IMR-90 (cell line): Measurements from ENCODE around the gene WNK1. TPM values are rescaled to one million over a fixed set of nuclear protein-coding genes. Genes with fewer than 3 reads are reported as not detected.

ENCODE experiments used
- ATAC-seq: fragments of 200-7000 bp; cut with Tn5 transposase; 2 replicates; pipeline ENCODE4 v1.9.1; 2020; ENCODE audit warnings: low read depth, mild to moderate bottlenecking, moderate library complexity
- Bru-seq: library from RNA; stranded (reverse); fragments of 400-500 nt; gene quantifications from one replicate; lab custom pipeline; 2021; lab: Mats Ljungman, UMichigan
- BruChase-seq, 2 experiments: library from RNA; stranded (reverse); fragments of 400-500 nt; gene quantifications; one replicate each; lab custom pipeline; 2021; lab: Mats Ljungman, UMichigan
- BruUV-seq: library from RNA; stranded (reverse); fragments of 400-500 nt; replicated peaks from 2 replicates; lab custom pipeline; 2021; lab: Mats Ljungman, UMichigan
- CTCF ChIA-PET: fragments of 300-600 bp; formaldehyde crosslinking; extraction: SDS; loops from one replicate; lab custom pipeline; 2021; ENCODE audit warnings: antibody characterized with exemption; lab: Yijun Ruan, JAX
- POLR2A ChIA-PET: fragments of 300-600 bp; sonication (Branson Sonifier 250); formaldehyde crosslinking; loops from one replicate; lab custom pipeline; 2022; ENCODE audit warnings: antibody characterized with exemption; ENCODE audit not compliant: unreplicated experiment; lab: Charles Lee
- DNase-seq: peaks from one replicate; pipeline ENCODE4 v3.0.0; 2013
- H2AFZ ChIP-seq: replicated peaks from 2 replicates; pipeline ENCODE3; 2013; ENCODE audit warnings: low read length, mild to moderate bottlenecking; ENCODE audit not compliant: poor library complexity
- H2AK5ac ChIP-seq: 2 replicates; pipeline ENCODE4 v1.6.1; 2013; ENCODE audit warnings: low read depth, low read length, inconsistent platforms
- H2AK9ac ChIP-seq: replicated peaks from 2 replicates; pipeline ENCODE3; 2013; ENCODE audit warnings: mild to moderate bottlenecking, low read depth, low read length, moderate library complexity; ENCODE audit not compliant: poor library complexity
- H2BK120ac ChIP-seq: 2 replicates; pipeline ENCODE4 v1.6.1; 2013; ENCODE audit warnings: low read depth, low read length, inconsistent platforms
- H2BK15ac ChIP-seq: 3 replicates; pipeline ENCODE4 v1.6.1; 2013; ENCODE audit warnings: low read depth, low read length, inconsistent platforms
- H2BK20ac ChIP-seq: 2 replicates; pipeline ENCODE4 v1.6.1; 2013; ENCODE audit warnings: low read depth, mild to moderate bottlenecking, inconsistent platforms, low read length, moderate library complexity
- H2BK5ac ChIP-seq: 2 replicates; pipeline ENCODE4 v1.6.1; 2013; ENCODE audit warnings: mild to moderate bottlenecking, low read depth, low read length, inconsistent platforms; ENCODE audit not compliant: poor library complexity, severe bottlenecking
- H3K14ac ChIP-seq: replicated peaks from 2 replicates; pipeline ENCODE4 v1.6.1; 2013; ENCODE audit warnings: low read depth, low read length, inconsistent platforms
- H3K18ac ChIP-seq: 2 replicates; pipeline ENCODE4 v1.6.1; 2013; ENCODE audit warnings: low read depth, low read length, control low read depth
- H3K23ac ChIP-seq: 2 replicates; pipeline ENCODE4 v1.6.1; 2013; ENCODE audit warnings: low read depth, low read length, inconsistent platforms
- H3K27ac ChIP-seq: 2 replicates; pipeline ENCODE4 v1.5.1; 2013; ENCODE audit warnings: mild to moderate bottlenecking, control low read depth, low read length; ENCODE audit not compliant: insufficient read depth
- H3K27me3 ChIP-seq: 2 replicates; pipeline ENCODE4 v1.6.1; 2013; ENCODE audit warnings: low read length; ENCODE audit not compliant: control insufficient read depth, insufficient read depth
- H3K36me3 ChIP-seq: 2 replicates; pipeline ENCODE4 v1.6.1; 2013; ENCODE audit warnings: low read length, mixed read lengths; ENCODE audit not compliant: control insufficient read depth, insufficient read depth
- H3K4ac ChIP-seq: 2 replicates; pipeline ENCODE4 v1.6.1; 2013; ENCODE audit warnings: low read depth, low read length, inconsistent platforms
- H3K4me1 ChIP-seq: 2 replicates; pipeline ENCODE4 v1.6.1; 2013; ENCODE audit warnings: low read length, mixed read lengths; ENCODE audit not compliant: control insufficient read depth, insufficient read depth
- H3K4me2 ChIP-seq: 2 replicates; pipeline ENCODE4 v1.6.1; 2013; ENCODE audit warnings: low read depth, mild to moderate bottlenecking, control low read depth, low read length, moderate library complexity
- H3K4me3 ChIP-seq: 2 replicates; pipeline ENCODE4 v1.5.1; 2013; ENCODE audit warnings: low read depth, mild to moderate bottlenecking, control low read depth, low read length, moderate library complexity; ENCODE audit not compliant: insufficient read depth
- H3K56ac ChIP-seq: 2 replicates; pipeline ENCODE4 v1.6.1; 2013; ENCODE audit warnings: low read length, inconsistent platforms; ENCODE audit not compliant: insufficient read depth; ENCODE audit errors: extremely low read depth
- H3K79me1 ChIP-seq, 2 experiments: 2 replicates each; pipeline ENCODE4 v1.6.1; 2013; ENCODE audit warnings: low read length in 2 of 2, inconsistent platforms in 1 of 2, low read depth in 1 of 2
- H3K9ac ChIP-seq: 2 replicates; pipeline ENCODE4 v1.6.1; 2013; ENCODE audit warnings: low read depth, low read length, control low read depth
- H3K9me1 ChIP-seq: 2 replicates; pipeline ENCODE4 v1.6.1; 2013; ENCODE audit warnings: low read length, inconsistent platforms; ENCODE audit not compliant: insufficient read depth
- H3K9me3 ChIP-seq: 2 replicates; pipeline ENCODE4 v1.6.1; 2013; ENCODE audit warnings: low read length; ENCODE audit not compliant: control insufficient read depth, insufficient read depth
- H4K20me1 ChIP-seq: 2 replicates; pipeline ENCODE4 v1.6.1; 2013; ENCODE audit warnings: low read length, inconsistent platforms; ENCODE audit not compliant: insufficient read depth
- H4K5ac ChIP-seq: 2 replicates; pipeline ENCODE4 v1.6.1; 2013; ENCODE audit warnings: mild to moderate bottlenecking, low read depth, low read length, control low read depth
- H4K8ac ChIP-seq, 2 experiments: 2 replicates each; pipeline ENCODE4 v1.6.1; 2013; ENCODE audit warnings: low read depth in 2 of 2, low read length in 2 of 2, control low read depth in 1 of 2, inconsistent platforms in 1 of 2
- H4K91ac ChIP-seq: 2 replicates; pipeline ENCODE4 v1.6.1; 2013; ENCODE audit warnings: low read depth, low read length, inconsistent platforms; ENCODE audit not compliant: insufficient read depth
- BHLHE40 ChIP-seq: fragments of 150-350 bp; IDR thresholded peaks from 2 replicates; pipeline ENCODE4 v1.6.1; 2016; ENCODE audit warnings: mild to moderate bottlenecking, low read depth, low read length
- CEBPB ChIP-seq: IDR thresholded peaks from 2 replicates; pipeline ENCODE4 v1.6.1; 2012; ENCODE audit warnings: low read depth, low read length, improper control_type of control experiment
- CTCF ChIP-seq: conservative IDR thresholded peaks from 2 replicates; pipeline ENCODE4 v1.5.1; 2012; ENCODE audit warnings: mild to moderate bottlenecking, low read depth, low read length, improper control_type of control experiment
- ELK1 ChIP-seq: fragments of 150-350 bp; IDR thresholded peaks from 2 replicates; pipeline ENCODE4 v1.6.1; 2016; ENCODE audit warnings: low read depth, mild to moderate bottlenecking, low read length, moderate library complexity, borderline replicate concordance
- MAFK ChIP-seq: IDR thresholded peaks from 2 replicates; pipeline ENCODE4 v1.6.1; 2012; ENCODE audit warnings: low read depth, low read length, improper control_type of control experiment
- MAZ ChIP-seq: IDR thresholded peaks from 2 replicates; pipeline ENCODE4 v1.6.1; 2012; ENCODE audit warnings: low read depth, mild to moderate bottlenecking, low read length, improper control_type of control experiment, moderate library complexity, borderline replicate concordance
- MXI1 ChIP-seq: IDR thresholded peaks from 2 replicates; pipeline ENCODE4 v1.6.1; 2012; ENCODE audit warnings: low read depth, mild to moderate bottlenecking, low read length, moderate library complexity, borderline replicate concordance
- POLR2A ChIP-seq: IDR thresholded peaks from 2 replicates; pipeline ENCODE4 v1.6.1; 2012; ENCODE audit warnings: mild to moderate bottlenecking, low read depth, low read length
- RCOR1 ChIP-seq: IDR thresholded peaks from 2 replicates; pipeline ENCODE4 v1.6.1; 2012; ENCODE audit warnings: mild to moderate bottlenecking, low read length, improper control_type of control experiment; ENCODE audit not compliant: insufficient replicate concordance
- USF2 ChIP-seq: fragments of 150-350 bp; IDR thresholded peaks from 2 replicates; pipeline ENCODE4 v1.6.1; 2017; ENCODE audit warnings: mild to moderate bottlenecking, antibody characterized with exemption, low read length, low read depth
- WGBS, 2 experiments: methylation state at CpG; one replicate each; pipeline versions ENCODE4 v1.1.5 to v1.1.7; 2013; ENCODE audit warnings: missing lambda C conversion rate in 2 of 2; ENCODE audit not compliant: insufficient read length in 1 of 2; ENCODE audit errors: extremely low coverage in 2 of 2; 5-methylcytosine and 5-hydroxymethylcytosine counted together
- dilution Hi-C: fragments of 300-500 bp; cut with HindIII; formaldehyde crosslinking; loops from one replicate; pipeline ENCODE4 v1.14.3; 2018; ENCODE audit warnings: low sequenced_read_pairs; ENCODE audit not compliant: unreplicated experiment
- in situ Hi-C: fragments of 300-500 bp; cut with MboI; formaldehyde crosslinking; loops from 3 replicates; pipeline ENCODE4 v1.14.3; 2019; ENCODE audit warnings: low sequenced_read_pairs, inconsistent platforms, mixed read lengths
- intact Hi-C: fragments of 100-400 bp; cut with micrococcal nuclease; formaldehyde crosslinking; loops from 2 replicates; pipeline ENCODE4 v1.10.0; 2022
- long read RNA-seq: library from polyadenylated mRNA; unstranded; transcript quantifications from one replicate; pipeline ENCODE4 v2.0.0, GENCODE V29; 2021; ENCODE audit not compliant: unreplicated experiment
- polyA plus RNA-seq, 3 experiments: library from polyadenylated mRNA; depleted of rRNA; stranded (reverse); fragments of >200 nt; gene quantifications; 2 replicates each; pipeline ENCODE4 v1.2.3, GENCODE V29; 2012; ENCODE audit warnings: low replicate concordance in 1 of 3
- total RNA-seq: library from RNA; depleted of rRNA; stranded (reverse); fragments of >200 nt; gene quantifications from 2 replicates; pipeline ENCODE4 v1.2.3, GENCODE V29; 2012; rRNA removed

The WNK1 gene
- total RNA-seq, result 38.3 and 42.8 TPM in 2 replicates
- 28.3 and 36.9 TPM in 2 replicates for polyA plus RNA-seq (2012; rRNA removed)
- 12.2 and 22.4 TPM in 2 replicates for polyA plus RNA-seq (2012; cell fraction: cytosol; rRNA removed)
- 45.1 and 55.1 TPM in 2 replicates for polyA plus RNA-seq (2012; cell fraction: nucleus; rRNA removed; ENCODE audit: low replicate concordance)
- Bru-seq, nascent RNA, result percentile 89 among the genes with signal in this experiment
- BruChase-seq, experiment 1, labeled RNA remaining after a 6-hour chase, result percentile 92 among the genes with signal in this experiment
- BruChase-seq, experiment 2, labeled RNA remaining after a 2-hour chase, result percentile 90 among the genes with signal in this experiment
- long read RNA-seq, partial matches to known transcripts, result 64 of 88 reads
- long read RNA-seq, other reads (novel, unspliced or antisense), result 23 of 88 reads

GRCh38 chr12:751999-752694, at the start of gene WNK1:
WNK1 (plus strand) TSS chr12:752579; CDS start chr12:753566, 987 bp downstream.
- H2BK15ac ChIP-seq, result no peak within 1 kb of the TSS
- peak within 1 kb of the TSS; percentile 95 for H3K23ac ChIP-seq
- peak within 1 kb of the TSS; percentile 82 for H3K4ac ChIP-seq
- H4K8ac ChIP-seq, result peak within 1 kb of the TSS; percentile 56 to 92
- H3K9me3 ChIP-seq, result no peaks in the 10 kb centered on the region
- peak within 1 kb of the TSS; percentile 71 for H4K91ac ChIP-seq
- ChIA-PET CTCF (interaction anchor here (0.8 to 3.4 kb wide), 11 partner anchors 9 to 183 kb away, joined by 3 to 26 read pairs (median 3); no protein-coding TSS in a partner anchor), POLR2A (no interaction called here)
- no peaks in the 10 kb centered on the region for H3K27me3 ChIP-seq
- peak within 1 kb of the TSS; percentile 63; the same call in 1 of the 2 replicates for H2BK20ac ChIP-seq
- dilution Hi-C loops, result no loop called here
- peak within 1 kb of the TSS; percentile 95 for H2AFZ ChIP-seq
- H4K5ac ChIP-seq, result peak within 1 kb of the TSS; percentile 71
- H2AK9ac ChIP-seq, result peak within 1 kb of the TSS; percentile 89
- H3K9ac ChIP-seq, result peak within 1 kb of the TSS; percentile 81
- no peaks in the 10 kb centered on the region; the same call in 1 of the 2 replicates for H3K4me1 ChIP-seq
- no peak within 1 kb of the TSS for H2BK120ac ChIP-seq
- no peaks in the 10 kb centered on the region for H3K9me1 ChIP-seq
- ATAC-seq, result peak; percentile 85
- BruUV-seq, result no TSS peak
- H2AK5ac ChIP-seq, result no peak within 1 kb of the TSS; the same call in 1 of the 2 replicates
- peak within 1 kb of the TSS; percentile 94 for H3K14ac ChIP-seq
- peak within 1 kb of the TSS; percentile 65 for H3K4me3 ChIP-seq
- DNase-seq, result peak; percentile 99
- peaks cover 38% of the 10 kb centered on the region for H4K20me1 ChIP-seq
- no peaks in the 10 kb centered on the region for H3K36me3 ChIP-seq
- peak within 1 kb of the TSS; percentile 79 for H2BK5ac ChIP-seq
- H3K18ac ChIP-seq, result peak within 1 kb of the TSS; percentile 25
- intact Hi-C loops, result loop anchor here (1.0 to 5.0 kb wide), 5 partner anchors 120 to 830 kb away; partner anchors contain the start of gene RAD52
- WGBS, 2 experiments, result 0% methylated on average over 5 of the region's 41 CpGs; no CpG with 5 or more reads in 1 of the 2 experiments
- H3K79me1 ChIP-seq, result peaks cover 0 to 19% of the 10 kb centered on the region in 2 experiments; a peak in 2 of 4 replicates
- H3K56ac ChIP-seq, result peak within 1 kb of the TSS; percentile 83
- peak within 1 kb of the TSS; percentile 72 for H3K27ac ChIP-seq
- in situ Hi-C loops, result loop anchor here (5.0 kb wide), 1 partner anchor 175 kb away; no protein-coding TSS in a partner anchor
- peak within 1 kb of the TSS; percentile 96 for H3K4me2 ChIP-seq
- TF ChIP-seq CEBPB (no peak), USF2 (peak; percentile 30; the same call in 1 of the 2 replicates), ELK1 (no peak), MAFK (peak; percentile 32; the same call in 1 of the 2 replicates), CTCF (no peak), BHLHE40 (peak; percentile 19; the same call in 1 of the 2 replicates), MXI1 (peak; percentile 22; the same call in 1 of the 2 replicates), POLR2A (peak; percentile 94), MAZ (peak; percentile 48; the same call in 1 of the 2 replicates), RCOR1 (no peak)
